ENCODE measurements around the gene SMIM35.
A peak's percentile ranks its signal among the peaks of the same experiment; 100 is the strongest.

SMIM35 gene

DNA sequence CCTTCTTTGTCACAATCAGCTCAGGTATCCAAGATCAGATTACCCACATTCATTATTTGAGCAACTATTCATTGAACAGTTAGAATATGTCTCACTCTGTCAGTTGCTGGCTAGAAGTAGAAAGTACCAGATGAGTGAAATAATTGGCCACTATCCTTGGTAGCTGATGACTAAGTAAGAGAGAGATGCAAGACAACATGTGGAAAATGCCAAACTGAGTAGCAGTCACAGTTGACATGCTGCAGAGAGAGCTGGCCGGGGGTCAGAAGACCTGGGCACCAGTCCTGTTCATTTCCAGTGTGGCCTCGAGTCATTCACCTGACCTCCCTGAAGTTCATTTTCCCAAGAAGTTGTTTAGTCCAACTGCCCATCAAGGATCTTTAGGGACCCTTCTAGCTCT lies 22.5 kb upstream of the SMIM35 start:
- DNase-seq (ENCODE audit: low spot score): no peak

DNA sequence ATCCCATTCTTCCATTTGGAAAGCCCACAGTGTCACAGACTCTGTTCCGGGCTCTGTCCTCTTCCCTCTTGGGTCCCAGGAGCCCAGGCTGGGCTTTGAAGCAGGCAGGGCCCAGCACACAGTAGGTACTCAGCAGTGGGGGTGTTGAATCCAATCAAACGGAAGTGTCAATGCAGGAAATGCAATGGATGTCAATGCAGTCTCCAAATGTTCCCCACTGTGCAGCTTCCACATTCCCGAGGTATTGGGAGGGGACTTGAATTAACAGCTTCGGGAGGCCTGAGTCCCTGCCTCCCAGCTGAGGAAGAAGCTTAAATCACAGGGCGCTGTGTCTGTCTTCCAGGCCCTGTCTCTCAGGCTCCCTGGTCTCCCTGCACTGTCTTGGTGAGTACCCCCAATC lies 21.8 kb upstream of the SMIM35 start:
- peak; percentile 9 for DNase-seq (ENCODE audit: low spot score)

DNA sequence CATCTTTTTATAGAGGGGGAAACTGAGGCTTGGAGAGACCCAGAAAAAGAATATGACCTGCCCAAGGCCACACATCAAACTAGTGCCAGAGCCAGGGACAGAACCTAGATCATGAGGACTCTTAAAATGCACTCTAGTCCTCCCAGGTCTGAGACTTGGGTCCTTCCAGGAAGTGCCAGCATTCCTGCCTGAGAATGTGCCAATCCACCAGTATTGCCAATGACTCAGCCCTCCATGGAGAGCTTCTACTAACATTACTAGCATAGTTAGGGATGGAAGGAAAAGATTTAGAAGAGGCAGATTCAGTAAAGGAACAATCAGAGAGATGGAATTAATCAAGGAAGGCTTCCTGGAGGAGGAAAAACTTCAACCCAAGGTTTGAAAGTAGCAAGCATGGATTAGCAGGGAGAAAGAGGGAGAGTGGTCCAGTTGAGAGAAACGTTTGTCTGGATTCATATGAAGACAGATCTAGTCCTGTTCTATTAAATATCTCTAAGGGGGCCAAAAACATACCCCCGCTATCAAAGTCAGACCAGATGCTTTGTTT lies 20.1 kb upstream of the SMIM35 start:
- no peak for DNase-seq (ENCODE audit: low spot score)

DNA sequence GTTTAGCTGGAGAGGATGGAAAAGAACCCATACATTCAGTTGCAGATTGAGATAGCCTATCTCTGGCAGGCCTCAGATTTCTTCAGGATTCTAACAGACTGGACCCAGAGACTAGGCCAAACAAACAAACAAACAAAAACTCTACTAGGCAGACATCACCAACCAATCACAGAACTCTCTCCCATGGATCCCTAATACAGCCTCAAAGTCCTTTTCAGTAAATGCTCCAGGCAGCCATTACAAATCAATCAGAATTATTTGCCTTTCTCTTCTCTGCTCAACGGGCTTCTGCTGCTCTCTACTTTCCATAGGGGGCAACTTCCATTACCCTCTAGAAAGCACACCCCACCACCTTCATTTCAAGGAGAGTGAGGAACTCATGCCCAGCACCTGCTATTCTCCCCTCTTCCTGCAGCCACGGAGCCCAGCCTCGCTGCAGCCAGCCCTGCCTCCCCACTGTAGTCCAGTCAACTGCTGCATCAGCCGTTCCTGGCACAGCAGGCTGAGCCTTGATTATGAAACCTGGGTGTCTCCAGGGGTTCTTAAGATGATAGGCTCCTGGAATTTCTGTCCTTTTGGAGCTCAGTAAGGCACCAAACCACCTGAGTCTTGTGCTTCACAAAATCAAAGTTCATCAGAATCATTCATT lies 19.0 kb upstream of the SMIM35 start:
- no peak for DNase-seq (ENCODE audit: low spot score)

DNA sequence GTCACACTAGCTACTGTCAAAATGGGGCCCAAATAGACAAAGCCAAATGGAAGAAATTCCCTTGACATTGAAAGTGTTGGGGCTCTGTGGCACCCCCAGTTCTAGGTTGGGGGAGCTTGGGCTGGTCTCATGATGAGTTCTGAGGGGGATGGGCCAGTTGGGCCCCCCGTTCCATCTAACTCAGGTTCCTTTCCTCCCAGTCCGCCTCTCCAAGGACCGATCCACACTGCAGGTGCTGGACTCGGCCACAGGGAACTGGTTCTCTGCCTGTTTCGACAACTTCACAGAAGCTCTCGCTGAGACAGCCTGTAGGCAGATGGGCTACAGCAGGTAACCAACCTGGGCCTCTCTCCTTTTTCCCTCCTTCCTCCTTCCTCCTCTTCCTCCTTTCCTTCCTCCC lies 17.7 kb upstream of the SMIM35 start:
- DNase-seq (ENCODE audit: low spot score): no peak

DNA sequence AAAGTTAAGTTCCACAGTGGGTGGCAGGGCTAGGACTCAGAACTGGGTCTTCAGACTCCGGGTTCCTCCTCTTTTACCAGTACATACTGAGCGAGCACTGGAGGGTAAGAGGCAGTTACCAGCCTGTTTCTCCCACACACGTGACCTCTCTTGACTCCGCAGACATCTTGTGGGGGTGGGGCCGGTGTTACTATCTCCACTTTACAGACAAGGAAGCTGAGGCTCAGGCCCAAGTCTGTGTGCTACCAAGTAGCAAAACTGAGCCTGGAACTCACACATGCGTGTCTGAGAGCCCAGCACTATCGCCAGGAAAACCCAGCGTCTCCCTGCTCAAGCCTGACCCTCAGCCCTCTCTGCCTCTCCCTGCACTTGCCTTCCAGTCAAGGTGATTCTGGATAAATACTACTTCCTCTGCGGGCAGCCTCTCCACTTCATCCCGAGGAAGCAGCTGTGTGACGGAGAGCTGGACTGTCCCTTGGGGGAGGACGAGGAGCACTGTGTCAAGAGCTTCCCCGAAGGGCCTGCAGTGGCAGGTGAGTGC lies 16.0 kb upstream of the SMIM35 start:
- no peak for DNase-seq (ENCODE audit: low spot score)

DNA sequence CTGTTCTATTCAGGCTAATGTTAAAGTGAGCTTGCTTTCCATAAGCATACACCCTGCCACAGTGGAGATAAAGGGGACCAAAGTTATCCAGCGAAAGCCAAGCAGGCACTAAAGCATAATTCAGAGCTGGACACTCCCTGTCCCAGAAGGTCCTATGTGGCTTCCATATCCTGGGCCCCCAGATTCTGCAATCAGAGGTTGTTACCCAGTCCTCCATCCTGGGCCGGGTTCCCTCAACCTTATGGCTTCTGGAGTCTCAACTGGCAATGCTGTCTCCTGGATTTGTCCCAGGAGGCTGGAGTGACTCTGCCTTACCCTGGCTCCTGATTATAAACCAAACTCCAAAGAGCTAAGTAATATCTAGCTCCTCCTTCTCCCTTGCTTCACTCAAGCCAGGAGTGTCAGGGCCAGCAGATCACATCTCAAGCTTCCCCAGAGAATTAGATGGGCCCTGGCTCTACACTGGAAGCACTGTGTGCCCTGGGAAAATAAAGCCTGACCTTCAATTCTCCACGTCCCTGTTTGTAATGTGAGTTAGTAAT lies 14.0 kb upstream of the SMIM35 start:
- peak; percentile 5 for DNase-seq (ENCODE audit: low spot score)

DNA sequence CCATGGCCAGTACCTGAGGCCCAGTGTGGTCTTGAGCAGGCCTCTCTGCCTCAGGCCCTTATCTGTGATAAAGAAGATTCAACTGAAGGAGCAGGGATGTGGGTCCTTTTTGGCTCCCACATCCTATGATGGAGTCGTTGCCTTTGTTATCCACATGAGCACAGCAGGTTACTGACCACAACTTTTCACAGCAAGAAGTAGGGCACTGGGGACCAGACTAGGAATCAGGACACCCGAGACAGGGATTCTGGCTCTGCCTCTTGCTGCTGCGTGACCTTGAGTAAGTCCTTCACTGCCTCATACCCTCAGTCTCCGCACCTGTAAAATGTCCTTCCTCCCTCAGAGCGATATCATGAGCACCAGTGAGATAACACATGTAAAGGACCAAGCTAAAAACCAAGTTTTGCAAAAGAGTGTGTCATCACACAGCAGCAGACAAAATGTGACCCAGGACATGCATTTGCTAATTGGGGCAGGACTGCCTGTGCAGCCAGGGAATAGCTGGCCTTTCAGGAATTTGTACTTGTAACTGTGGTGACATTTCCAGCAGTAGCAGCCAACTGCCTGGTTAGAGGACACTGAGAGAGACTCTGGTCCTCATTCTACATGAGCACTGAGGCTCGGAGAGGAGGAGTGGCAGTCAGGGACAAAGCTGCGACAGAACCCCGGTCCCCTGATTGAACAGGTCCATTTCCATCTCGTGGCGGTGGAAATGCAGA lies 13.2 kb upstream of the SMIM35 start:
- DNase-seq (ENCODE audit: low spot score): no peak

DNA sequence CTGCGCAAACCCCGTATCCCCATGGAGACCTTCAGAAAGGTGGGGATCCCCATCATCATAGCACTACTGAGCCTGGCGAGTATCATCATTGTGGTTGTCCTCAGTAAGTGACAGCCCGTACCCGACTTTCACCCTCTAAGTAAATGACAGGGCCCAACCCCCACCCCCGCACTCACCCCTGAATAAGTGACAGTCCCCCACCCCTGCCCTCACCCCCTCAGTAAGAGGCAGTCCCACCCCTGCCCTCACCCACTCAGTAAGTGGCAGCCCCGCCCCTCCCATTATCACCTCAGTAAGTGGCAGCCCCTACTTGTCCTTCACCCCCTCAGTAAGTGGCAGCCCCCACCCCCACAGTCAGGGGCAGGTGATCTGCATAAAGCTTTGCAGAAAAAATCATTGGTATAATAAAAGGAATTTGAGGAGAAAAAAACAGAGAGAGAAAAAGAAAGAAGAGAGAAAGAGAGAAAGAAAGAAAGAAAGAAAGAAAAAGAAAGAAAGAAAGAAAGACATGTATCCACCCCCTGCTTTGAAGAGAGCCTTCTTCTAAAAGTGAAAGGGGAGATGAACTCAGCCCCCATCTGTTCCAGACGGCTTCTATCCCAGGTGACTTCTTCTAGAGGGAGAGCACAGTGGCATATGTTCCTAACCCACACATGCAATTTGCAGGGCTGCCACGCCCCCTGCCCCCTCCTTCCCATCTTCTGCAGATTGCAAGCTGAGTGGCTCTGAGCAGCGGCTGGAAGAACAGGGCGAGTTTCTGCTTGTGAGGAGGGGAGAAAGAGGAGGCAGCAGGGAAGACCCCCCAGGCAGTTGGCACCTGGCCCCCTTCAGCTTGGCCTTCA lies 12.5 kb upstream of the SMIM35 start:
- peak; percentile 50 for DNase-seq (ENCODE audit: low spot score)

DNA sequence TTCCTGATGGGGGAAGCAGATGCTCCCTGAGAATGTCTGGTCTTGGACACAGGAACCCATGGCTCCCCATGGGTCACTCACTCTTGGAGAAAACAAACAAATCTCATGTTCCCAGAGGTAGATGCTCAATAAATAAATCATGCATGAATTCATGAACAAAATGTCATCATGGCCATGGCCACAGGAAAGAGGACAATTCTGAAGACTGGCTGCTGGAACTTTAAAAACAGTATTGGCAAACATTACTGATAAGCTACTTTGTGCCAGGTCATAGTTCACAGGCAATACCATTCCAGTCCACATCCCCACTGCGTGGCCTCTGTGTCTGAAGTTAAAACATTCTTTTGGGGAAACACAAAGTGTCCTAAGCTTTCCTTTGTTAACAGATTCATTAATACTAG lies 9.2 kb upstream of the SMIM35 start:
- DNase-seq (ENCODE audit: low spot score): no peak

DNA sequence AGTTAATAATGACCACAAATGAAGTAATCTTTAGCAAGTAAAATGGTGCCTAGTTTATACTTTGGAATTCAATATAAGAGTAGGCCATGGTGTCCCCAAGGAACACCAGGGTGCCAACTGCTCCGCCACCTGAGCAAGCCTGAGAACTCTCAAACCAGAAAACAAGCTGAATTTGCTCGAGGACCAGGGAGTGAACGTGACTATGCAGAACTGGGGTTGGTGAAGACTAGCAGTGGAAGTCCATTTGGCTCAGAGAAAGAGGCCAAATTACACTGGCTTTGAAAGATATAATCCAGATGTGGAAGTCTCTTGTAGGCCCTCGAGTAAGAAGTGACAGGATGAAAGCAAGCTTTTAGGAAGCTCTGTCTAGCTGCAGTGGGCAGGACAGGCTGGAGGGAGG lies 8.7 kb upstream of the SMIM35 start:
- no peak for DNase-seq (ENCODE audit: low spot score)

DNA sequence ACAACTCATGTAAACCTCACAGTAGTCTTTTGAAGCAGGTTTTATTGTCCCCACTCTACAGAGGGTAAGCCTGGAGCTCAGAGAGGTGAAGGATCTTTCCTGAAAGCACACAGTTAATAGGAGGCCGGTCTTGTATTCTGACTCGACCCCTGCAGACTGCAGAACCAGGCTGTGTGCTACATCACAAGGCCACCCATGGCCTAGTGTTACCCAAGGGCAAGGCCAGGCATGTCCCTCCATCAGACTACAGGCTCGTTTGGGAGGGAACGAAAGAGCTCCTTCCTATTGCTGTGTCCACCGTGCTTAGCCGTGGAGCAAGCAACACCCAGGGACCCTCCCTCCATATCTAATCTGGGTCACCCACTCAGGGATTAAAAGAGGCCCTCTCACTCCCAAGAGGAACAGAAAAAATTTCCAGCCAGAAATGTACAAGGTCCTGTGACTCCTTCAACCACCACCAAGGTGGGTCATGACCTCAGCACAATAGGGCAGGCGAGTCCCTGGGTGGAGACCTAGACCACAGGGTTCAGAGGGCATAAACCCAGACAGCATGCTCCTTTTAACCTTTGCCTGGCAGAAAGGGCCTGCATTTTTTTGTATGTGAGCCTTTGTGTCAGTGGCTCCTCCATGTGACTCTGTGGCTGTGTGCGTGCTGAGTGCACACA lies 6.3 kb upstream of the SMIM35 start:
- no peak for DNase-seq (ENCODE audit: low spot score)

DNA sequence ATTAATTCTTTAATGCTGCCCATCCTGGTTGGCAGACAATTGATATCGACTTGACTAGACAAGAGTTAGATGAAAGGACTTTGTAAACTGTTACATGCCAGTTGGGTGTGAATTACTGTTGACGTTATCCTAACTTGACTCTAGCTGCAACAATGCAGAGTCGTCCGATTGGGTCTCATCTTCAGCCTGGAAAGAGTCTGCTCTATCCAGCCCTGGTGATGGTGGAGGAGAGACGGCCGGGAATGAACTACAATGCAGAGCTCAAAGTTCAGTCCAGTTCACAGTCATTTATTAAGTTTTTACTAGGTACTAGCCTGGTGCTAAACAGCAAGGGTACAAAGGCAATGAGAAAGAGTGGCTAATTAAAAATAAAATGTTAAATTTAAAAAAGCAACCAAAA lies 4.9 kb upstream of the SMIM35 start:
- no peak for DNase-seq (ENCODE audit: low spot score)

DNA sequence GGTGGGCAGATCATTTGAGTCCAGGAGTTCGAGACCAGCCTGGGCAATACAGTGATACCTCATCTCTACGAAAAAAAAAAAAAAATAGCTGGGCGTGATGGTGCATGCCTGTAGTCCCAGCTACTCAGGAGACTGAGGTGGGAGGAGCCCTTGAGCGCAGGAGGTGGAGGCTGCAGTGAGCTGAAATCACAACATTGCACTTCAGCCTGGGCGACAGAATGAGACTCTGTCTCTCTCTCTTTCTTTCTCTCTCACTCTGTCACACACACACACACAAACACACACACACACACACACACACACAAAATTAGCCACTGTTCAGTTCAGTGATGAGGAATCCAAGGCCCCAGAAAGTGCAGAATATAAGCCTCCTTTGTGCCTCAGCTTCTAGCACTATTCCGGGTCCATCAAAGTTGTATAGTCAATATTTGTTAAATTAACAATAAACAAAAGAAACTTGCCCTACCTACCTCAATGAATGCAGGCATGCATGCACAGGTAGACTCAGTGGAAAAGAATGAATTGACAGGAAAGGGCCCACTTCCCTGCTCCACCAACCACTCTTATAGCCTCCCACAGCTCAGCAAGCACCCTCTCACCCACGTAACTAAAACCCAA lies 3.9 kb upstream of the SMIM35 start:
- DNase-seq (ENCODE audit: low spot score): no peak

DNA sequence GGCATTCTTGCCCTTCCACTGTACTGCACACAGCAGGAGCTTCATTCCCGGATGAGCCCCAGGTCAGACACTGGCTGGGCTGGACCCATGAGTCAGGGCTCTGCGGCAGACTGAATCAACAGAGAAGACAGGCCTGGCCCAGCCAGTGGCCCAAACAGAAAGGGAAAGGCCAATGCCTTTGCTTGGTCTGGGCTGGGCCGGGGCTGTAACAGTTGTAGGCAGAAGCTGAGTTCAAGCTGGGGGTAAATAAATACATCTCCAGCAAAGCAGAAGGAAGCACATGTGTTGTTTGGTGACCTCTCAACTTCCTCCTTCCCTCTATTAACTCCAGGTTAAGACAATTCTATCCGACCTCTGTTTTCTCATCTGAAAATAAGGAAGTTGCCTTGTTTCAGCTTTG lies 1.8 kb upstream of the SMIM35 start:
- DNase-seq (ENCODE audit: low spot score): no peak

DNA sequence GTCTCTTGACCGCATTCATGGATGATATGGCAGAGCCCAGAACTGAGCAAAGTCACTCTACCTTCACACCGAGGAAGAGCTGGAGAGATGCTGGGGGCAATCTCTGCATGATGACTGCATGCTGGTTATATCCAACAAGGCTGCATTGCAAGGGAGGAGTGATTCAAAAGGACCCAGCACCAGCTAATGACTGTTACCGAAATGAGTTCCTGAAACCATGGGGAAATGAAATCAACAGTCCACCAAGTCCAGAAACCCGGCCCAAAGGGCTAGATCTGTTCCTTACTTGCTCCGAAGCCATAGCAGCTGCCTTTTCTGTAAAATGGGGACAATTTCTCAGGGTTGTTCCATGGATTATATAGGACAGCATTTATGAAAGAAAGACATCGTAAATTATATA lies 1.2 kb upstream of the SMIM35 start:
- no peak for DNase-seq (ENCODE audit: low spot score)

DNA sequence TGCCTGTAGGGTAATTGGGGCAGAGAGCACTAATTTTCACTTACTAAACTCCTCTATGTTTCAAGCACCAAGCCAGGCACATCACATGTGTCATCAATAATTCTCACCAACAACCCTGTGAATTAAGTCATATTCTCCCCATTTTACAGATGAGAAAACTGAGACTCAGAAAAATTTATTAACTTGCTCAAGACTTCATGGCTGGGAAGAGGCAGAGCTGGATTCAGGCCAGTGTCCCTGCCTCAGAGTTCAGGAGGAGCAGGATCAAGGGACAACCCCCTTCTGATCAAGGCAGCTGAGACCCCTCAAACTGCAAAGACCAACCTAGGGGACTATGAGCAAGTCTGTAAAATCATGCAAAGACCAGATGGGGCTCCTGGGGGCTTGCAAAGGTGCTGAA lies 2.1 kb downstream of the SMIM35 start:
- DNase-seq (ENCODE audit: low spot score): no peak

DNA sequence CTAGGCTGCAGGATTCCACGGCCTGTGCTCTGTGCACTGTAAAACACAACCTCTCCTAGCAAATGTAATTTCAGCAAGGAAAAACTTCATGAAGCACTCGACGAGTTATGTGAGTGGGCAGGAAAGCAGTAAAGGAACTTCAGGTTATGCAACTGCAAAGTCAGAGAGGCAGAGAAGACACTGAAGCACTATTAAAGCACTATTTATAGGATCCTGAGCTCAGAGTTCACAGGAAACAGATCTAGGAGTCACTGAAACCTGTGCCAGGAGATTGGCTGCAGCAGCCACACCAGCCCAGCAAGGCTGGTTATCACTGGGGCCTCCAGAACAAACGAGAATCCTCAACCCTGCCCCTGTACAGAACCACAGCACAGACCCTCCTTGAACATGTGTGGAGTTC lies 2.5 kb downstream of the SMIM35 start:
- DNase-seq (ENCODE audit: low spot score): no peak

DNA sequence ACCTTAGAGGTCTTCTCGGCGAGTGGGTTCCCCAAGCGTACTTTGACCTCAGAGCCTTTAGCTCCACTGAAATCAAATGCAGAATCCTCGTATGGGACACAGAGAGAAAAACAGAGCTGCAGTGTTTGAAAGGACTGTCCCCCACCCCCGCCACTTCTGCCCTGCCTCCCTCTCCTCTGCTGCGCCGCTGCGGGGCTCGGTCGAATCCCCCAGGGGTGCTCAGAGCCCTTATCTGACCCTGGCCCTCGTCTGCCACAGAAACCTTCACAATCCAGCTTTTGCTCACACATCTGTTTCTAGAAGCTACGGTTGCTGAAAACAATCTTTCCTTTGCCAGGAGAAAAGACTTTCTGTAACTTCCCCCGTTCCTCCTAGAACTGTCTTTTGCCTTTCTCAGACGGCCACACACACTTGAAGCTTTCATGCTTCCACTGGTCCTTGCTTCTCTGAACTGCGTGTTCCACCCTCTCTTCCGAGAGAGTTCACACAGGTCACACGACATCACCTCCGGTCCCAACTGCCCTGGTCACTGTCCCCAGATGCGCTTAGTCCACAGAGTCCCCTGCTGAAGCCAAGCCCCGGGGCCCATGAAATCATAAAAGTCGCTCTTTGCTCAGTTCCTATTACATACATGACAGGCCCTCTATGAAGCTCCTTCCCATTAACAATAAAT lies 3.7 kb downstream of the SMIM35 start:
- DNase-seq (ENCODE audit: low spot score): no peak

DNA sequence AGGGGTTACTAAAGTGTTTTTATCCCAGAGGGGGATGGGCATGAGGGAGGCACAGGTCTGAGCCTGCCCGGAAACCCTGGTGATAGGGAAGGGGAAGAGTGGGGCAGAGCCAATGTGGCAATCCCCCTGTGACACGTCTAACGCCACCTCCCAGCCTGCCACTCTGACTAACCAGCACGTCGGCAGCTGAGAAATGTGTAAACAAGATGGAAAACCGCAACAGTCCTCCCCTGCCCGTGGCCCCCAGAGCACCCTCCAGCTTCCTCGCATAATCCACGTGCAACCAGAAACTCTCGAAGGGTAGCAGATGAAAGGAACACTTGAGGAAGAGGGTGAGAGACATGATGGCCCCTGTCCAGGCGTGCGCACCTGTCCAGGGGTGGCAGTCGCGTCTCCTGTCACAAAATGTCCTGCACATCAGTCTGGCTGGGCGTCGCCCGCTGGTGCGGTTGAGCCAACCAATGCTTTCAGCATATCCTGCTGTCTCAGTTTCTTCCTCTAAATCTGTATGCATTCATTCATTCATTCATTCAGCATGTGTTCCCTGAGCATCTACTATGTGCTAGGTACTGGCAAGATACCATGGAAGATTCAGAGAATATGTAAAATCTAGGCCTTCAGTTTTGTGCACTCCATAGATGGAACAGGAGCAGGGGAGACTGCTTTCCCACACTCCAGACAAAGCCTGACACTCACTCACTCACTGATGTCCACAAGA lies 5.4 kb downstream of the SMIM35 start:
- no peak for DNase-seq (ENCODE audit: low spot score)

Data from D341Med (cell line).